Dendritic cell treated with granulocyte-macrophage colony-stimulating factor and Interleukin-4, amounts not matched to agents 40 ng/mL and 50 ng/mL, for 4 days (primary cell): ENCODE results near the gene SLC43A1.

ENCODE experiments used
- H3K27ac Mint-ChIP-seq: one replicate; pipeline ENCODE4 v1.8.0; 2022; ENCODE audit warnings: mild to moderate bottlenecking, mixed read lengths
- H3K27me3 Mint-ChIP-seq: one replicate; pipeline ENCODE4 v1.8.0; 2022; ENCODE audit warnings: mild to moderate bottlenecking, mixed read lengths
- H3K36me3 Mint-ChIP-seq: one replicate; pipeline ENCODE4 v1.8.0; 2022; ENCODE audit warnings: low read depth, mixed read lengths
- H3K4me1 Mint-ChIP-seq: one replicate; pipeline ENCODE4 v1.8.0; 2022; ENCODE audit warnings: low read depth, mixed read lengths
- H3K4me3 Mint-ChIP-seq: one replicate; pipeline ENCODE4 v1.8.0; 2022; ENCODE audit warnings: mild to moderate bottlenecking, moderate library complexity, mixed read lengths
- H3K9me3 Mint-ChIP-seq: one replicate; pipeline ENCODE4 v1.8.0; 2022; ENCODE audit warnings: mixed read lengths
- intact Hi-C: fragments of 100-400 bp; cut with micrococcal nuclease; formaldehyde crosslinking; loops from one replicate; pipeline ENCODE4 v1.15.0; 2022

Gene SLC43A1

DNA sequence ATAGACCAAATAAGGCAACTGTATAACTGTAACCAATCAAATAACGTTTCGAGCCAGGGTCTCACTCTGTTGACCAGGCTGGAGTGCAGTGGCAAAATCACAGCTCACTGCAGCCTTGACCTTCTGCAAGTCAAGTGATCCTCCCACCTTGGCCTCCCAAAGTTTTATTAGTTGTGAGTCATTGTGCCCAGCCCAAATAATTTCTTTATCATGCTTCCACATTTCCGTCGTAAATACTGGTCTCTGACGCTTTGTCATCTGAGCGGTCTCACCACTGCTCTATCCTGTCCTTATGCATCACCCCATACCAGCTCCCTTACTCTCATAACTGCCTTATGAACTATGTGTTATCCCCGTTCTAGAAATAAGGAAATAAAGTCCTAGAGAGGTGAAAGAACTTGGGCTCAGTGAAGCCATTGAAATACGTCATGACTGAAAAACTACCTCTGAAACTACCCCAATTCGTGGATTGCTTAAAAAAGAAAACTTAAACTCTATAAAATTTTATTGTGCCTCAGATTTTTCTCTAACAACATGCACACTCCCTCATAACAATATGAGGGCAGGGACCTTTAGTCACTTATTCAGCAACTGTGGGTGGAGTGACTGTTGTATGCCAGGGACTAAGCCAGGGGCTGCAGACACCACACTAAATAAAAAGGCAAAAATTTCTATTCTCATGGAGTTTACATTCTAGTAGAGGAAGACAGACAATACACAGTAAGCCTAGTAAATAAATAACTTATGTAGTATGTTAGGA, 71.0 kb downstream of the SLC43A1 start:
- Mint-ChIP-seq H3K27ac (no peak overlapping the region), H3K36me3 (no peaks in the 10 kb centered on the region), H3K4me1 (peaks cover 21% of the 10 kb centered on the region), H3K9me3 (no peaks in the 10 kb centered on the region), H3K4me3 (no peak overlapping the region), H3K27me3 (peaks cover 11% of the 10 kb centered on the region)
- intact Hi-C loops: no loop called here

DNA sequence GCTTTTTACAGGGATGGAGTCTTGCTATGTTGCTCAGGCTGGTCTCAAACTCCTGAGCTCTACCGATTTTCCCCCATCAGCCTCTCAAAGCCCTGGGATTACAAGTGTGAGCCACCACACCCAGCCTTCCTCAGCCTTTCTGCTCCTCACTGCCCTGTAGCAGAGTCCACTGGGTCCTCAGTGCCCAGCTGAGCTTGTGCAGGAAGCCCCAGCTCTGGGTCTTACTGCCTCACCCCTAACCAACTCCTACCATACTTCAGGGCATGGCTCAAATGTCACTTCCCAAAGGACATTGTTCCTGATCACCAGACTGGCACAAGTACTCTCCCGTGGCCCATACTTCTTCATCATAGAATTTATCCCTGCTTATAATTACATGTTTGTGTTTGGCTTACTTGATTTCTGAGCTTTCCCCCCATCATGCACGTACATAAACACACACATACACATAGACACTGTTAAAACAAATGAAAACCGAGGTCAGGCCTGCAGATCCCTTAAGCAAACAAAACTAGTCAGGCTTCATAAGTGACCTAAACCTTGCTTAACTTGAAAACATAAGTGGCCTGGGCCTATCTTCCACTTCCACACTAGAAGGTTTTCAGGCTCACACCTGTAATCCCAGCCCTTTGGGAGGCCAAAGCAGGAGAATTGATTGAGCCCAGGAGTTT, 74.6 kb downstream of the SLC43A1 start:
- Mint-ChIP-seq H3K36me3 (no peaks in the 10 kb centered on the region), H3K4me1 (peaks cover 19% of the 10 kb centered on the region), H3K27me3 (no peaks in the 10 kb centered on the region), H3K4me3 (no peak overlapping the region), H3K9me3 (no peaks in the 10 kb centered on the region), H3K27ac (no peak overlapping the region)
- intact Hi-C loops: no loop called here

DNA sequence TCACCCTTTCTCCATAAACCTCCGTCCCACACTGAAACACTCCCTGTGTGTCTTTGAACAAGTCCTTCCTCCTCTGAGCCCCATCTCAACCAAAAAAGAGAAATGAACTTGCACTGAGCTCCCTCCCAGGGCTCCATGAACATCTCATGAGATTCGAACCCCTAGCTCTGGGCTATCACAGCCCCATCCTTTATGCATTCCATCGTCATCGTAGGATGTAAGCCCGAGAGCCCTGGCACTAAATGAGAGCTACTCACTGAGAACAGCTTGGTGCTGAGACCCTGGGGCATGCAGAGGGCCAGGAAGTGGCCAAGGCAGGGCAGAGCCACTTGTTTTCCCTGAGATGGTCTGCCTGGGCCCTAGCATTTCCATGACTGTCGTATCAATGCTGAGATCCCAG, 75.7 kb downstream of the SLC43A1 start:
- H3K36me3 Mint-ChIP-seq: no peaks in the 10 kb centered on the region
- no peak overlapping the region for H3K27ac Mint-ChIP-seq
- H3K4me3 Mint-ChIP-seq: no peak overlapping the region
- H3K9me3 Mint-ChIP-seq: no peaks in the 10 kb centered on the region
- intact Hi-C loops: no loop called here
- peaks cover 21% of the 10 kb centered on the region for H3K4me1 Mint-ChIP-seq
- H3K27me3 Mint-ChIP-seq: no peaks in the 10 kb centered on the region

DNA sequence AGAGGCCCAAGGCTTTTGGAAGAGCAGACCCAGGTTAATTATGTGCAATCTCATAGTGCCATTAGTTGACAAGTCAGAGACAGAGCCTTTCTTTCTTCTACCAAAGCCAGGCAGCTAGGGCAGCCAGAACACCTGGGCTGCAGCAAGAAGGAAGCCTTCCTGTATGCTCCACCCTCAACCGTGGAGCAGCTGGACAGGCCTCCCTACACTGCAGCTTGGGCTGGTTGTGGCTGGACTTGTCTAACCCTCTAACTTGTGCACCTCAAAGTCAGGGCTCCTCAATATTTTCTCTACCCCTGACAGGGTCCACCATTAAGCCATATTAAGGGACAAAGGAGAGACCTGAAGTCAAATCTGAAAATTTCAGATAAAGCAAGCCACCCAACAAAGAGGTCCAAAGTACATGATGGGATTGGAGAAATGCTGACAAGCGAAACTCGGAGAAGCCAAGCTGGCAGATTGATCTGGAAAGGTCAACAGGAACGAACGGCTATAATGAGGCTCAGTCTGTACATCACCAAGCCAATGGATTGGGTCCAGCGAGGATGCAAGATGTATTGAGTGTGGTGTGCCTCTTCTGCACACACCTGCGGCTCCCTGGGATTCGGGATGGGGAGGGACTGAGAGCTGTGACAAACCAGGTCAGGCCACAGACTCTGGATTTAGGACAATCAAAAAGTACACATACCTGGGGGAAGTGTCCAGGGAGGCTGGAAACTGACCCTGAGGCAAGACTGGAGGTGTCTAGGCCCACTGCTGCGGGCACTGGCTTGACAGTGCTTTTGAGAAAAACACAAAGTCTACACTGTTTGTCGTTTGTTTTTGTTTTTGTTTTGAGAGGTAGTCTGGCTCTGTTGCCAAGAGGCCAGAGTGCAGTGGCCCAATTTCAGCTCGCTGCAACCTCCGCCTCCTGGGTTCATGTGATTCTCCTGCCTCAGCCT, 76.9 kb downstream of the SLC43A1 start:
- intact Hi-C loops: no loop called here

DNA sequence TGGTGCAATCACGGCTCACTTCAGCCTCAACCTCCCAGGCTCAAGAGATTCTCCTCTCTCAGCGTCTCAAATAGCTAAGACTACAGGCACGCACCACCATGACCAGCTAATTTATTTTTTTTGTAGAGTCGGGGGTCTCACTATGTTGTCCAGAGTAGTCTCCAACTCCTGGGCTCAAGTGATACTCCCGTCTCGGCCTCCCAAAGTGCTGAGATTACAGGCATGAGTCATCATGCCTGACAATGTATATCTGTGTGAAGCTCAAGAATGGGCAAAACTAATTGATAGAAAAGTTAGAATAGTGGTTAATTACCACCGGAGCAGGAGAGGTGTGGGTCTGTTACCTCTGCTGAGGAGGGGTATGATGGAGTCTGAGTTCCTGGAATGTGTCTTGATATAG, 79.5 kb downstream of the SLC43A1 start:
- Mint-ChIP-seq H3K27ac (no peak overlapping the region), H3K36me3 (no peaks in the 10 kb centered on the region), H3K27me3 (no peaks in the 10 kb centered on the region), H3K4me3 (no peak overlapping the region), H3K9me3 (no peaks in the 10 kb centered on the region), H3K4me1 (peaks cover 50% of the 10 kb centered on the region)
- intact Hi-C loops: no loop called here

More for the DNA sequence above, 76.9 kb downstream of the SLC43A1 start:
- H3K27ac Mint-ChIP-seq: no peak overlapping the region
- no peaks in the 10 kb centered on the region for H3K27me3 Mint-ChIP-seq
- H3K36me3 Mint-ChIP-seq: no peaks in the 10 kb centered on the region
- no peaks in the 10 kb centered on the region for H3K9me3 Mint-ChIP-seq
- H3K4me1 Mint-ChIP-seq: peaks cover 27% of the 10 kb centered on the region
- H3K4me3 Mint-ChIP-seq: no peak overlapping the region

DNA sequence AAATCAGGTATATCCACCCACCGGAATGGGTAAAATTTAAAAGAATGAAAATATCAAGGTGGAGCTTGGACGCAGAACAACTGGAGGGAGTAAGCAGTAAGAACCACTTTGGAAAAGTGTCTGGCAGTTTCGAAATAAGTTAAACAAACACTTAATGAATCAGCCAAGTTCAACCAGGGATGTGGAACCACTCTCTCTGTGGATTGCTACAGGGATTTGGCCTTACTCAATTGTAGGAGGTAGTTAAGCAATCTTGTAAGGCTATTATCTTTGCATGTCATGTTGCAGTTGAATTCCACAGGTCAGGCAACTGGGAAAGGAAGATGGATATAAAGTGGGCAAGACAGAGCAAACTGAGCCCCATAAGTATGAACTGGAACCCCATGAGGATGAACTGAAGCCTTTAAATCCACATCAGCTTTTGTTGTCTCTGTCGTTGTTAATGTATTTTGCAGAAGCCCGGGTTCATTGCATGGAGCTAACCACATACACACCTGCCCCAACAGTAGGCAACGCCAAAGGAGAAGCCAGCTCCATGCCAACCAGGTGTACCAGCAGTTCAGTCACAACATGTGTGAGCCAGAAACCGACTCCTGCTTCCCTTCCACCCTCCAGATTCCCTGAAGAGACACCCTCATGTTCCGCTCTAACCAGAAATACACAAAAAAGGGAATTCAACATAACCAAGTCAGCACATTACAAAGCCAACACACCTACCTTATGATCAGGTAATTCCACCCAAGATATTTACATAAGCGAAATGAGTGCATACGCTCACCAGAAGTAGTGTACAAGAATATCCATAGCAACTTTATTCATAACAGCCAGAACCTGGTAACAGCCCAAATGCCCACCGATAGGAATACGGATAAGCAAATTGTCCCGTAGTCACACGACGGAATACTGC, 80.6 kb downstream of the SLC43A1 start:
- Mint-ChIP-seq H3K4me3 (no peak overlapping the region), H3K27me3 (no peaks in the 10 kb centered on the region), H3K27ac (no peak overlapping the region), H3K36me3 (no peaks in the 10 kb centered on the region), H3K9me3 (no peaks in the 10 kb centered on the region), H3K4me1 (peaks cover 61% of the 10 kb centered on the region)
- intact Hi-C loops: no loop called here
